GM12878 (cell line): ENCODE data around the gene PRKCB. TPM values are rescaled to one million over a fixed set of nuclear protein-coding genes. Genes with fewer than 3 reads are reported as not detected.

Source experiments
- ATAC-seq: fragments of 200-7000 bp; cut with Tn5 transposase; 3 replicates; pipeline ENCODE4 v1.9.1; 2020; ENCODE audit warnings: mild to moderate bottlenecking, moderate library complexity
- BruUV-seq: library from RNA; stranded (reverse); fragments of 400-500 nt; replicated peaks from 2 replicates; lab custom pipeline; 2021; lab: Mats Ljungman, UMichigan
- CTCF ChIA-PET: fragments of 300-600 bp; sonication (Branson Sonifier 250); formaldehyde crosslinking; extraction: SDS; loops from one replicate; lab custom pipeline; 2021; ENCODE audit warnings: inconsistent platforms; lab: Yijun Ruan, JAX
- POLR2A ChIA-PET: fragments of 350-600 bp; formaldehyde crosslinking; extraction: SDS; loops from one replicate; lab custom pipeline; 2021; ENCODE audit warnings: inconsistent platforms; lab: Charles Lee
- RAD21 ChIA-PET: fragments of 300-600 bp; sonication (Branson Sonifier 250); formaldehyde crosslinking; loops from one replicate; lab custom pipeline; 2023; ENCODE audit warnings: antibody characterized with exemption; ENCODE audit not compliant: unreplicated experiment; lab: Charles Lee
- SMC1A ChIA-PET: fragments of 300-600 bp; sonication (Branson Sonifier 250); formaldehyde crosslinking; loops from one replicate; lab custom pipeline; 2023; ENCODE audit not compliant: unreplicated experiment, uncharacterized antibody; lab: Charles Lee
- DNase-seq: peaks from one replicate; pipeline ENCODE4 v3.0.0-alpha.2; 2011; ENCODE audit warnings: low read depth, low spot score
- FAIRE-seq: peaks from 3 replicates; lab custom pipeline; 2011; peaks lifted over from hg19 to GRCh38; lab: Jason Lieb, UNC
- H2AFZ ChIP-seq: 2 replicates; pipeline ENCODE4 v1.6.0; 2011; ENCODE audit warnings: low read depth, low read length, control low read depth; ENCODE audit not compliant: control insufficient read depth
- H3K27ac ChIP-seq: 2 replicates; pipeline ENCODE4 v1.5.1; 2011; ENCODE audit warnings: control low read depth; ENCODE audit not compliant: control insufficient read depth, insufficient read depth
- H3K27me3 ChIP-seq, 2 experiments: replicated peaks in 1 of 2; 2 replicates each; pipeline versions ENCODE4 v1.6.0 to v1.6.1; 2011; ENCODE audit warnings: low read length in 1 of 2; ENCODE audit not compliant: control insufficient read depth in 2 of 2, insufficient read depth in 2 of 2
- H3K36me3 ChIP-seq, 2 experiments: 2 replicates each; pipeline ENCODE4 v1.5.1; 2011; ENCODE audit warnings: low read length in 1 of 2; ENCODE audit not compliant: control insufficient read depth in 2 of 2, insufficient read depth in 2 of 2
- H3K4me1 ChIP-seq: 2 replicates; pipeline ENCODE4 v1.6.1; 2011; ENCODE audit warnings: mild to moderate bottlenecking, low read length, moderate library complexity, mixed read lengths; ENCODE audit not compliant: control insufficient read depth, insufficient read depth
- H3K4me2 ChIP-seq: 2 replicates; pipeline ENCODE4 v1.6.0; 2011; ENCODE audit warnings: control low read depth; ENCODE audit not compliant: control insufficient read depth, insufficient read depth
- H3K4me3 ChIP-seq: fragments of 200-600 bp; sonication (generic); 2 replicates; pipeline ENCODE4 v1.5.1; 2016
- H3K79me2 ChIP-seq: 2 replicates; pipeline ENCODE4 v1.6.0; 2011; ENCODE audit warnings: low read length; ENCODE audit not compliant: control insufficient read depth, insufficient read depth
- H3K9ac ChIP-seq: 2 replicates; pipeline ENCODE4 v1.8.0; 2011; ENCODE audit warnings: low read length, control low read depth, mixed read lengths; ENCODE audit not compliant: control insufficient read depth, insufficient read depth
- H3K9me3 ChIP-seq: replicated peaks from 3 replicates; pipeline ENCODE4 v1.5.1; 2011; ENCODE audit warnings: mild to moderate bottlenecking, low read length; ENCODE audit not compliant: control insufficient read depth, insufficient read depth
- H4K20me1 ChIP-seq: 2 replicates; pipeline ENCODE4 v1.6.0; 2011; ENCODE audit not compliant: control insufficient read depth, insufficient read depth
- ASH2L ChIP-seq: fragments of 300-600, 200-600 bp; sonication (generic); IDR thresholded peaks from 2 replicates; pipeline ENCODE4 v1.6.1; 2017; ENCODE audit warnings: low read depth, mild to moderate bottlenecking, borderline replicate concordance
- CBX3 ChIP-seq: fragments of 200-600 bp; sonication (generic); IDR thresholded peaks from 2 replicates; pipeline ENCODE4 v1.6.1; 2016; ENCODE audit warnings: low read depth, borderline replicate concordance
- CBX5 ChIP-seq: sonication (generic); IDR thresholded peaks from 2 replicates; pipeline ENCODE4 v1.6.1; 2016; ENCODE audit warnings: low read depth, moderate library complexity, mild to moderate bottlenecking, inconsistent platforms
- FOXM1 ChIP-seq: IDR thresholded peaks from 2 replicates; pipeline ENCODE4 v1.6.1; 2012; ENCODE audit warnings: low read depth, mild to moderate bottlenecking, inconsistent platforms, low read length, moderate library complexity
- IKZF1 ChIP-seq: fragments of 450-650 bp; conservative IDR thresholded peaks from 2 replicates; pipeline ENCODE4 v1.6.1; 2017; ENCODE audit warnings: antibody characterized with exemption, mild to moderate bottlenecking
- IRF4 ChIP-seq: IDR thresholded peaks from 2 replicates; pipeline ENCODE4 v1.6.1; 2011; ENCODE audit warnings: low read depth, low read length
- JUND ChIP-seq: IDR thresholded peaks from 2 replicates; pipeline ENCODE4 v1.6.1; 2012; ENCODE audit warnings: low read depth, mild to moderate bottlenecking, low read length, improper control_type of control experiment, moderate library complexity
- MTA3 ChIP-seq: IDR thresholded peaks from 2 replicates; pipeline ENCODE4 v1.6.1; 2012; ENCODE audit warnings: low read length, inconsistent platforms, borderline replicate concordance
- MXI1 ChIP-seq: fragments of 150-350 bp; IDR thresholded peaks from 2 replicates; pipeline ENCODE4 v1.6.1; 2011; ENCODE audit warnings: low read depth, mild to moderate bottlenecking, inconsistent platforms, low read length, improper control_type of control experiment
- POLR2AphosphoS2 ChIP-seq: IDR thresholded peaks from 2 replicates; pipeline ENCODE4 v1.6.1; 2011; ENCODE audit warnings: low read depth, mild to moderate bottlenecking, low read length, improper control_type of control experiment, moderate library complexity
- POU2F2 ChIP-seq: IDR thresholded peaks from 3 replicates; pipeline ENCODE4 v1.6.1; 2011; ENCODE audit warnings: low read depth, mild to moderate bottlenecking, low read length, borderline replicate concordance
- SMC3 ChIP-seq: IDR thresholded peaks from 2 replicates; pipeline ENCODE4 v1.6.1; 2011; ENCODE audit warnings: low read length, improper control_type of control experiment, borderline replicate concordance
- SP1 ChIP-seq: IDR thresholded peaks from one replicate; pipeline ENCODE4 v1.6.1; 2011; ENCODE audit warnings: low read depth, low read length
- TAF1 ChIP-seq: IDR thresholded peaks from 2 replicates; pipeline ENCODE4 v1.6.1; 2011; ENCODE audit warnings: mild to moderate bottlenecking, low read depth, low read length, borderline replicate concordance
- TBL1XR1 ChIP-seq: IDR thresholded peaks from 2 replicates; pipeline ENCODE4 v1.6.1; 2012; ENCODE audit warnings: low read depth, low read length, improper control_type of control experiment
- ZBED1 ChIP-seq: IDR thresholded peaks from 2 replicates; pipeline ENCODE4 v1.6.1; 2016; ENCODE audit warnings: borderline replicate concordance
- ZNF384 ChIP-seq: IDR thresholded peaks from 2 replicates; pipeline ENCODE4 v1.6.1; 2012; ENCODE audit warnings: low read depth, mild to moderate bottlenecking, low read length, improper control_type of control experiment, borderline replicate concordance
- ZNF687 ChIP-seq: fragments of 450-650 bp; IDR thresholded peaks from 2 replicates; pipeline ENCODE4 v1.6.1; 2017; ENCODE audit warnings: mild to moderate bottlenecking, moderate library complexity
- WGBS: methylation state at CpG from one replicate; pipeline ENCODE4 v1.1.6; 2016; ENCODE audit warnings: low lambda C conversion rate; ENCODE audit not compliant: insufficient replicate concordance, insufficient coverage; ENCODE audit errors: missing lambda C conversion rate; 5-methylcytosine and 5-hydroxymethylcytosine counted together
- in situ Hi-C: fragments of 300-500 bp; cut with MboI; formaldehyde crosslinking; loops from 9 replicates; pipeline ENCODE4 v1.14.3; 2018; ENCODE audit warnings: mixed read lengths
- intact Hi-C: fragments of 100-400 bp; cut with micrococcal nuclease; formaldehyde crosslinking; loops from one replicate; pipeline ENCODE4 v1.14.2; 2022; ENCODE audit not compliant: unreplicated experiment
- polyA plus RNA-seq, 11 experiments: library from polyadenylated mRNA; depleted of rRNA in 4 of 11; unstranded in 6 of 11; stranded (reverse) in 5 of 11; fragments of >200 nt; fragmentation: Nextera tagmentation in 4 of 11; fragmentation: Illumina TruSeq in 1 of 11; extraction: Ambion mirVana in 4 of 11; extraction: Trizol in 1 of 11; gene quantifications; 1 replicate in 1 of 11; 2 replicates in 10 of 11; pipeline versions ENCODE4 v1.2.1 to v1.2.3, GENCODE V29; 2011 to 2016; ENCODE audit warnings: inconsistent platforms in 2 of 11, missing spikeins in 2 of 11, low read depth in 1 of 11
- total RNA-seq, 4 experiments: library from RNA; depleted of rRNA in 3 of 4; stranded (reverse); fragments of >200 nt in 3 of 4; fragmentation: Illumina TruSeq in 1 of 4; extraction: Trizol in 1 of 4; gene quantifications; 2 replicates each; pipeline versions ENCODE4 v1.2.1 to v1.2.3, GENCODE V29; 2013 to 2021
- TF ChIP-seq, protein P1 (sequence below): fragments of 450-650 bp; IDR thresholded peaks from 2 replicates; pipeline ENCODE4 v1.6.1; 2017; ENCODE audit warnings: borderline replicate concordance

PRKCB gene
- total and polyA plus RNA-seq, 10 of the 15 experiments (the other 5 are each of a cell fraction or from before 2014, with no cell fraction given), result 21.4 to 158 (median 97.3) TPM

DNA sequence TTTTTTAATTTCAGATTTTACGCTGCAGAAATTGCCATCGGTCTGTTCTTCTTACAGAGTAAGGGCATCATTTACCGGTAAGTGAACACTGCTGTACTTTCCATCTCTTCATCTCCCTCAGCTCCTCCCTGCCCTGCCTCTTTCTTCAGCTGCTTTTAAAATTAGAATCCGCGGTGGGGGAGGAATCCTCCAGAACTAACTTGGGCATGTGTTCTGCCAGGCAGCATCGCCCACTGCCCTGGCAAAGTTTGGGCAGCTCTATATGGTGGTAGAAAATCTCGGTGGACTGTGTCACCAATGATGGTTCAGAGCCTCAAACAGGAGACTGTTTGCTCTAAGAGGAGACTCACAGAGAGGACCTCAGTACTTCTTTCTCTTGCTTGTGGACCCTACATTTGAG lies 338.7 kb downstream of the PRKCB start:
- no peaks in the 10 kb centered on the region; the same call in 1 of the 2 replicates for H4K20me1 ChIP-seq
- H3K4me1 ChIP-seq, result no peaks in the 10 kb centered on the region
- no peaks in the 10 kb centered on the region for H3K9me3 ChIP-seq
- ChIA-PET POLR2A (no interaction called here), SMC1A (no interaction called here), RAD21 (no interaction called here), CTCF (no interaction called here)
- no TSS peak for BruUV-seq
- H3K79me2 ChIP-seq, result no peaks in the 10 kb centered on the region
- FAIRE-seq, result no peak
- no peak for ATAC-seq
- H2AFZ ChIP-seq, result no peak overlapping the region
- intact Hi-C loops, result no loop called here
- H3K4me3 ChIP-seq, result no peak overlapping the region
- H3K27me3 ChIP-seq, result no peaks in the 10 kb centered on the region
- in situ Hi-C loops, result no loop called here
- DNase-seq, result no peak
- 100% methylated on average over 7 of the region's 7 CpGs for WGBS
- no peak overlapping the region for H3K4me2 ChIP-seq
- TF ChIP-seq JUND (no peak), IRF4 (no peak), CBX5 (no peak), SP1 (no peak), MTA3 (no peak), ASH2L (no peak), ZNF687 (no peak), SMC3 (no peak), ZBED1 (no peak), MXI1 (no peak), FOXM1 (no peak), POLR2AphosphoS2 (no peak), ZNF384 (no peak), IKZF1 (no peak), CBX3 (no peak), TBL1XR1 (no peak), POU2F2 (no peak), TAF1 (no peak)
- TF ChIP-seq, protein P1, sequence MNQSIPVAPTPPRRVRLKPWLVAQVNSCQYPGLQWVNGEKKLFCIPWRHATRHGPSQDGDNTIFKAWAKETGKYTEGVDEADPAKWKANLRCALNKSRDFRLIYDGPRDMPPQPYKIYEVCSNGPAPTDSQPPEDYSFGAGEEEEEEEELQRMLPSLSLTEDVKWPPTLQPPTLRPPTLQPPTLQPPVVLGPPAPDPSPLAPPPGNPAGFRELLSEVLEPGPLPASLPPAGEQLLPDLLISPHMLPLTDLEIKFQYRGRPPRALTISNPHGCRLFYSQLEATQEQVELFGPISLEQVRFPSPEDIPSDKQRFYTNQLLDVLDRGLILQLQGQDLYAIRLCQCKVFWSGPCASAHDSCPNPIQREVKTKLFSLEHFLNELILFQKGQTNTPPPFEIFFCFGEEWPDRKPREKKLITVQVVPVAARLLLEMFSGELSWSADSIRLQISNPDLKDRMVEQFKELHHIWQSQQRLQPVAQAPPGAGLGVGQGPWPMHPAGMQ, result no peak
- H3K9ac ChIP-seq, result no peak overlapping the region
- no peak overlapping the region for H3K27ac ChIP-seq
- H3K36me3 ChIP-seq, result peaks cover 3 to 22% of the 10 kb centered on the region in 2 experiments
